GM12874 (cell line): ENCODE measurements around the gene UBALD1.

Experiments used
- TF ChIP-seq, protein P1 (sequence below): IDR thresholded peaks from 2 replicates; pipeline ENCODE4 v1.5.1; 2011; ENCODE audit warnings: low read depth, mild to moderate bottlenecking, control low read depth, low read length, moderate library complexity; ENCODE audit not compliant: insufficient read depth

The UBALD1 gene

DNA sequence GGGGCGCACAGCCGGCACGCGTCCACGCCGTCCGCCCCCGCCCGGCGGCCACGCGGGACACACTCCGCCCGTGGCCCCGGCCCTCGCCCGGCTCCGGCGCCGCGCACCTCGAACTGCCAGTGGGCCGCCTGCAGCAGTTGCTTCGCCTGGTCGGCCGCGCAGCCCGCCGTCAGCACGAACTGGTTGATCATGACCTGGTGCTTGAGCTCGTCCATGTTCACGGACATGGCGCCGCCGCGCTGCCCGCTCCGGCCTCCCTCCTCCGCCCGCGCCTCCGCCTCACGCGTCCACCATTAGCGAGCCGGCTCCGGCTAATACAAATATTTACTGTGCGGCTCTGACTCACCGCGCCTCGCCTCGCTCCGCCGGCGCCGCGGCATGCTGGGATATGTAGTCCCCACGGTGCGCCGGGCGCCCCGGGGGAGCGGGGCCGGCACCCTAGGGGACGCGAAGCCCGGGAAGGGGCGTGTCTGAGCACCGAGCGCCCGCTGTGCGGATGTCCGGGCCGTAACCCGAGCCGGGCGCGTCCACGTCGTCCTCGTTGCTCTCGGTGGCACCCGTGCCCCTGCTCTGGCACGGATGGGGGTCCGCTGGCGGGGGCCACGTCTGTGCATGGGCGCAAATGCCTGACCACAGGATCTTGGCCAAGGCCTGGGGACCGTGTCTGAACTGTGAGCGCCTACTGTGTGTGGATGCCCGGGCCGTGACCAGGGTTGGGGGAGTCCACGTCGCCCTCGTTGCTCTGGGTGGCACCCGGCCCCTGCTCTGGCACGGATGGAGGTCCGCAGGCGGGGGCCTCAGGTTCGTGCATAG is at the start of gene UBALD1:
Gene UBALD1 (minus strand): TSS at position 318 of the 813 bp plus-strand sequence. CDS start 91 bp downstream, at position 227.
- TF ChIP-seq, protein P1, sequence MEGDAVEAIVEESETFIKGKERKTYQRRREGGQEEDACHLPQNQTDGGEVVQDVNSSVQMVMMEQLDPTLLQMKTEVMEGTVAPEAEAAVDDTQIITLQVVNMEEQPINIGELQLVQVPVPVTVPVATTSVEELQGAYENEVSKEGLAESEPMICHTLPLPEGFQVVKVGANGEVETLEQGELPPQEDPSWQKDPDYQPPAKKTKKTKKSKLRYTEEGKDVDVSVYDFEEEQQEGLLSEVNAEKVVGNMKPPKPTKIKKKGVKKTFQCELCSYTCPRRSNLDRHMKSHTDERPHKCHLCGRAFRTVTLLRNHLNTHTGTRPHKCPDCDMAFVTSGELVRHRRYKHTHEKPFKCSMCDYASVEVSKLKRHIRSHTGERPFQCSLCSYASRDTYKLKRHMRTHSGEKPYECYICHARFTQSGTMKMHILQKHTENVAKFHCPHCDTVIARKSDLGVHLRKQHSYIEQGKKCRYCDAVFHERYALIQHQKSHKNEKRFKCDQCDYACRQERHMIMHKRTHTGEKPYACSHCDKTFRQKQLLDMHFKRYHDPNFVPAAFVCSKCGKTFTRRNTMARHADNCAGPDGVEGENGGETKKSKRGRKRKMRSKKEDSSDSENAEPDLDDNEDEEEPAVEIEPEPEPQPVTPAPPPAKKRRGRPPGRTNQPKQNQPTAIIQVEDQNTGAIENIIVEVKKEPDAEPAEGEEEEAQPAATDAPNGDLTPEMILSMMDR: no peak

DNA sequence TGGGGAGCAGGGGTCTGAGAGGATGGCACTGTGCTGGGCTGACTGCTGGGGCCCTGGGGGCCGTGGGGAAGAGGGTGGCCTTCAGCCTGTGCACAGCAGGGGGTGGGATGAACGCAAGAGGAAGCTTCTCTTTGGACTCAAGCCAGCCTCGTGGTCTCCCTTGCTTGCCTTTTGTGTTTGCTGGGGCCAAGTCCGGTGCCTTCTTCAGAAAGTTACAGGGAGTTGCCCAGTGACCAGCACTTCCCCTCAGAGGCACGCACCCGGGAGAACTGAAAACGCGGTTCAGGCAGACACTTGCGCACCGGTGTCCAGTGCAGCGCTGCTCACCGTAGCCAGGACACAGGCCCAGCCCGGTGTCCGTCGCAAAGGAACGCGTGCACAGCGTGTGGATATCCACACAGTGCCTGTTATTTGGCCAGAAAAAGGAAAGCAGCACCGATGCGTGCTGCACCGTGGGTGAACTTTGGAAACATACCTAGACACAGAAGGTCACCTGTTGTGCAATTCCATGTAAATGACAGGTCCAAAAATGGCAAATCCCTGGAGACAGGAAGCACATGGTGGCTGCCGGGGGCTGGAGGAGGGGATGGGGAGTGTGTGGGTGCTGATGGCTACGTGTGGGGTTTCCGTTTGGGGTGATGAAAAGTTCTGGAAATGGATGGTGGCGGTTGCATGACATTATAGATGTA is 49.2 kb upstream of the UBALD1 start:
- TF ChIP-seq, protein P1: no peak

DNA sequence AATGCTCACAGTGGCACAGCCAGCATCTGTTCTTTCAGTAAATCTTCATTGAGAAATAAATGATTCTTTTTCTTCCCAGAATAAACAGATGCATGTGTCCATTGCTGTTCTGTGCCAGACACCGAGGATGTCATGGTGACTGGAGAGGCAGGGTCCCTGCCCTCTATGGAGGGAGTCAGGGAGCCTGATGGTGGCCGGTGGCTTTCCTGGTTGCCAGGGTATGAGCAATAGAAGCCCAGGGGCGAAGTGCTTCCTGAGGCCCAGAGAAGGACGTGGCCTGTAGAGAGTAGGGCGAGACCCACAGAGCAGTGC is 48.7 kb upstream of the UBALD1 start:
- TF ChIP-seq, protein P1: no peak

DNA sequence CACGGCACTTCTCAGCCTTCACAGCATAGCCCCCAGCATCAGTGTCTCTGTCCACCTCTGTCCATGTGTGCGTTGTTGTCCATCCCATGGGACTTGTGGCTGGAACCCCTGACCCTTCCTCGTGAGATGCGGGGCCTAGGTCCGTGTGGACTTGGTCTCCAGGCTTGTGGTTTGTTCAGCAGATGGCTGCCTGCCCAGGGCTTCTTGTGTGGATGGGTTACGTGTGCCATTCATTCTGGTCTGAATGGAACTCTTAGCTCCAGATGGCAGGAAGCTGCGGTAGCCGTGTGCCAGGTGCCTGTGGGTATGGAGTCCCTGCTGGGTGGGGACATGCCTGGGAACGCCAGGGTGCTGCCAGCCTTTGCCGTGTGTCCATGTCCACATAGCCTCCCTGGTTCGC is 47.0 kb upstream of the UBALD1 start:
- TF ChIP-seq, protein P1: no peak

- TF ChIP-seq, protein P1: no peak
Measured at GRCh38 chr16:4660454-4661007, 45.8 kb upstream of the UBALD1 start.

DNA sequence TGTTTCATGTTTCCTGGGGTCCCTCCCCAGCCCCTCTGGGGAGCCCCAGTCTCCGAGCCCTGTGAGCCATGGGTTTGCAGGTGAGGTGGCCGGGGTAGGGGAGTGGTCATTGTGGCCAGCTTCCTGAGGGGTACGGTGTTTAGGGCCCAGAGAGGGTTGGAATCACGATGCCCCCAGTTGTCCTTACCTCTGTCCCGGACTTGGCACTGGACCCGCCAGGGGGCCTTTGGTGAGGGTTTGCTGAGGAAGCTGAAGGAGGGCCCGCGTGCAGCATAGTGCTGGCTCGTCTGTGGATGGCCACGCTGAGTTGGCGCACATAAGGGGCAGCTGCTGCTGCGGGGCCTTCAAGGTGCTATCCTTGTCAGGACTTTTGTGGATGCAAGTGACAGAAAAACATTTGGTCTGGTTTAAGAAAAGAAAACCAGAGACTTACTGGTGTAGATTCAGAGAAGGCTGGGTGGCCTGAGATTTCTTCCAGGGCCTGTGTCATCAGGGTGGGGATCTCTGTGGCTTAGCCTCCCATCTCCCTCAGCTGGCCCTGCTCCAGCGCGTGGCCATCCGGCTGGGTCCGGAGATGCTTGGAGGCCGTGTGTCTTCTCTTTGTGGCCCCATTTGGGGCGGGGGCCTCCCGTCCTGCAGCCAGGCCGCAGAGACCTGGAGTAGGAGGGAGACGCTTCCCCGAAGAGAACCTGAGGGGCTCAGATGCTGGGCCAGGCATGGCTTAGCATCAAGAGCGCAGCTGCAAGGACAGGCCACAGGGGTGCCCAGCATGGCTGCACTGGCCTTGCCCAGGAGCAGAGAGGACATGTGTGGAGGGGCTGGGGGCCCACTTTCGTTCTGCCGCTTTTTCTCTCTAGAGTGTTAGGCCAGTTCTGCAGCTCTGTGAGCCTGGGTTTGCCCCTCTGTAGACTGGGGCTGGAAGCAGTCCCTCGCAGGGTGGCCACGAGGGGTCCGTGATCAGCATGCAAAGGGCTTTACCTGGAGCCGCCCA is 45.0 kb upstream of the UBALD1 start:
- TF ChIP-seq, protein P1: no peak
